Activated T-cell treated with anti-CD3 and anti-CD28 coated beads for 4 hours (primary cell): Measurements from ENCODE around the gene VAMP7.
"Not testable (repeated sequence)": the region's sequence is repeated elsewhere in the genome, so short reads cannot be mapped to it uniquely, and the experiment has no call there.

Experiments
- DNase-seq: peaks from one replicate; pipeline ENCODE4 v3.0.0-alpha.2; 2020

VAMP7 gene

GRCh38 chrX:155923200-155923599, 42.1 kb downstream of the VAMP7 start:
- DNase-seq, result no peak

- not testable (repeated sequence) for DNase-seq
Observed at GRCh38 chrX:155930852-155931618, 49.9 kb downstream of the VAMP7 start.

- no peak for DNase-seq
Observed at GRCh38 chrX:155938132-155938531, 57.0 kb downstream of the VAMP7 start.

GRCh38 chrX:155949098-155949497, 68.0 kb downstream of the VAMP7 start:
- no peak for DNase-seq

GRCh38 chrX:155951237-155951789, 70.2 kb downstream of the VAMP7 start:
- no peak for DNase-seq

- no peak for DNase-seq
Observed at GRCh38 chrX:155953055-155953454, 71.9 kb downstream of the VAMP7 start.

GRCh38 chrX:155954793-155955192, 73.6 kb downstream of the VAMP7 start:
- no peak for DNase-seq

GRCh38 chrX:155956099-155956498, 75.0 kb downstream of the VAMP7 start:
- DNase-seq, result no peak

- no peak for DNase-seq
Observed at GRCh38 chrX:155956649-155957048, 75.5 kb downstream of the VAMP7 start.

GRCh38 chrX:155957843-155958242, 76.7 kb downstream of the VAMP7 start:
- DNase-seq, result no peak

GRCh38 chrX:155959018-155959587, 78.0 kb downstream of the VAMP7 start:
- no peak for DNase-seq

GRCh38 chrX:155962906-155963305, 81.8 kb downstream of the VAMP7 start:
- no peak for DNase-seq

GRCh38 chrX:155966876-155967275, 85.7 kb downstream of the VAMP7 start:
- peak; percentile 2 for DNase-seq

GRCh38 chrX:155967653-155968325, 86.6 kb downstream of the VAMP7 start:
- DNase-seq, result no peak

GRCh38 chrX:155968326-155968661, 87.1 kb downstream of the VAMP7 start:
- DNase-seq, result no peak

GRCh38 chrX:155968791-155969190, 87.6 kb downstream of the VAMP7 start:
- no peak for DNase-seq

GRCh38 chrX:155971658-155972057, 90.5 kb downstream of the VAMP7 start:
- DNase-seq, result not testable (repeated sequence)

- DNase-seq, result not testable (repeated sequence)
Observed at GRCh38 chrX:155972241-155972640, 91.1 kb downstream of the VAMP7 start.

- DNase-seq, result no peak
Observed at GRCh38 chrX:155983326-155983725, 102.2 kb downstream of the VAMP7 start.

- no peak for DNase-seq
Observed at GRCh38 chrX:155985208-155985607, 104.1 kb downstream of the VAMP7 start.

GRCh38 chrX:155986995-155987394, 105.8 kb downstream of the VAMP7 start:
- DNase-seq, result not testable (repeated sequence)

- DNase-seq, result no peak
Observed at GRCh38 chrX:155988859-155989258, 107.7 kb downstream of the VAMP7 start.
